Spleen (tissue), 11 donors: ENCODE results near the gene KRTAP1-5. TPM values are rescaled to one million over a fixed set of nuclear protein-coding genes. Genes with fewer than 3 reads are reported as not detected.
"Not testable (repeated sequence)": the region's sequence is repeated elsewhere in the genome, so short reads cannot be mapped to it uniquely, and the experiment has no call there.

Experiments
- DNase-seq: peaks from one replicate; pipeline ENCODE4 v3.0.0-alpha.2; 2020
- H3K27ac ChIP-seq, 8 donors: fragments of 200-600 bp; sonication (generic) in 7 of 8; 1 replicate in 4 of 8; 2 replicates in 4 of 8; pipeline versions ENCODE4 v1.5.0 to v1.8.0; 2016 to 2021; ENCODE audit warnings: inconsistent platforms in 4 of 8, mild to moderate bottlenecking in 4 of 8, moderate library complexity in 1 of 8
- H3K27me3 ChIP-seq, 7 donors: fragments of 200-600 bp; sonication (generic) in 6 of 7; replicated peaks in 1 of 7; 1 replicate in 4 of 7; 2 replicates in 3 of 7; pipeline versions ENCODE4 v1.5.0 to v1.8.0; 2016 to 2021; ENCODE audit warnings: inconsistent platforms in 3 of 7, mild to moderate bottlenecking in 1 of 7
- H3K36me3 ChIP-seq, 6 donors: fragments of 200-600 bp; sonication (generic) in 5 of 6; 1 replicate in 4 of 6; 2 replicates in 2 of 6; pipeline versions ENCODE4 v1.5.0 to v1.8.0; 2016 to 2021; ENCODE audit warnings: inconsistent platforms in 2 of 6
- H3K4me1 ChIP-seq, 6 donors: fragments of 200-600 bp; sonication (generic) in 5 of 6; 1 replicate in 3 of 6; 2 replicates in 3 of 6; pipeline versions ENCODE4 v1.5.0 to v1.8.0; 2016 to 2021; ENCODE audit warnings: inconsistent platforms in 3 of 6
- H3K4me3 ChIP-seq, 8 donors: fragments of 200-600 bp; sonication (generic) in 7 of 8; 1 replicate in 4 of 8; 2 replicates in 4 of 8; pipeline versions ENCODE4 v1.5.0 to v1.8.0; 2016 to 2021; ENCODE audit warnings: inconsistent platforms in 4 of 8, mild to moderate bottlenecking in 4 of 8, moderate library complexity in 2 of 8
- H3K9me3 ChIP-seq, 8 donors: fragments of 200-600 bp; sonication (generic) in 7 of 8; 1 replicate in 4 of 8; 2 replicates in 4 of 8; pipeline versions ENCODE4 v1.5.0 to v1.8.0; 2016 to 2021; ENCODE audit warnings: inconsistent platforms in 4 of 8
- POLR2A ChIP-seq, 3 donors: fragments of 450-650 bp; IDR thresholded peaks; one replicate each; pipeline ENCODE4 v1.5.1; 2017; ENCODE audit warnings: antibody characterized with exemption in 3 of 3, mild to moderate bottlenecking in 1 of 3
- POLR2AphosphoS5 ChIP-seq, 3 donors: sonication (generic); formaldehyde crosslinking; IDR thresholded peaks; one replicate each; pipeline ENCODE4 v1.5.1; 2017; ENCODE audit warnings: antibody characterized with exemption in 3 of 3
- WGBS, 5 donors: extraction: QIAGEN DNeasy Blood & Tissue Kit in 3 of 5; methylation state at CpG; one replicate each; pipeline versions ENCODE4 v1.1.5 to v1.1.7; 2013 to 2018; 5-methylcytosine and 5-hydroxymethylcytosine counted together
- intact Hi-C: fragments of 100-400 bp; cut with DNase I; formaldehyde crosslinking; loops from one replicate; pipeline ENCODE4 v1.15.0; 2023; ENCODE audit warnings: low total_unique reads
- polyA plus RNA-seq, 3 donors: library from polyadenylated mRNA; stranded (reverse); fragments of 200-250 nt; gene quantifications; one replicate each; pipeline ENCODE4 v1.2.1, GENCODE V29; 2013
- total RNA-seq, 7 donors: library from RNA; depleted of rRNA in 3 of 7; stranded (reverse); fragments of >200 nt in 3 of 7; fragmentation: NEBNext Ultra II Directional in 4 of 7; extraction: Animal tissue kit (Norgen Biotek cat#: 25700) in 4 of 7; gene quantifications; one replicate each; pipeline versions ENCODE4 v1.1.0 to v1.2.1, GENCODE V29; 2016 to 2021
- TF ChIP-seq, protein P1 (sequence below), 11 experiments: fragments of 200-600 bp in 7 of 11; fragments of 450-650 bp in 4 of 11; sonication (generic) in 4 of 11; IDR thresholded peaks in 8 of 11; conservative IDR thresholded peaks in 3 of 11; 1 replicate in 7 of 11; 2 replicates in 4 of 11; pipeline versions ENCODE4 v1.4.0 to v1.8.0; 2016 to 2021; ENCODE audit warnings: antibody characterized with exemption in 11 of 11, inconsistent platforms in 4 of 11, mild to moderate bottlenecking in 1 of 11
- donor health status: healthy with polysubstance abuse.
- donor health status: DM: no; HTN: no; CAD: no; lungs with moderate emphysema.
- donor health status: DM: no; HTN: no; CAD: no.
- donor health status: Bipolar disorder and iron deficiency.
- donor health status: healthy.
- donor health status: DM: no; HTN: no; CAD: no.
- donor health status: DM: yes; HTN: yes; CAD: no.

KRTAP1-5 gene
- total and polyA plus RNA-seq, 10 donors, result not detected

GRCh38 chr17:41069031-41069430, 42.0 kb upstream of the KRTAP1-5 start:
- TF ChIP-seq POLR2A (IDR thresholded peaks at IDR 0.05), result no peak
- TF ChIP-seq POLR2AphosphoS5 (IDR thresholded peaks at IDR 0.05), result no peak
- TF ChIP-seq, protein P1, sequence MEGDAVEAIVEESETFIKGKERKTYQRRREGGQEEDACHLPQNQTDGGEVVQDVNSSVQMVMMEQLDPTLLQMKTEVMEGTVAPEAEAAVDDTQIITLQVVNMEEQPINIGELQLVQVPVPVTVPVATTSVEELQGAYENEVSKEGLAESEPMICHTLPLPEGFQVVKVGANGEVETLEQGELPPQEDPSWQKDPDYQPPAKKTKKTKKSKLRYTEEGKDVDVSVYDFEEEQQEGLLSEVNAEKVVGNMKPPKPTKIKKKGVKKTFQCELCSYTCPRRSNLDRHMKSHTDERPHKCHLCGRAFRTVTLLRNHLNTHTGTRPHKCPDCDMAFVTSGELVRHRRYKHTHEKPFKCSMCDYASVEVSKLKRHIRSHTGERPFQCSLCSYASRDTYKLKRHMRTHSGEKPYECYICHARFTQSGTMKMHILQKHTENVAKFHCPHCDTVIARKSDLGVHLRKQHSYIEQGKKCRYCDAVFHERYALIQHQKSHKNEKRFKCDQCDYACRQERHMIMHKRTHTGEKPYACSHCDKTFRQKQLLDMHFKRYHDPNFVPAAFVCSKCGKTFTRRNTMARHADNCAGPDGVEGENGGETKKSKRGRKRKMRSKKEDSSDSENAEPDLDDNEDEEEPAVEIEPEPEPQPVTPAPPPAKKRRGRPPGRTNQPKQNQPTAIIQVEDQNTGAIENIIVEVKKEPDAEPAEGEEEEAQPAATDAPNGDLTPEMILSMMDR (IDR thresholded peaks at IDR 0.05 in 8 of 11, conservative IDR thresholded peaks at IDR 0.05 in 3 of 11), result no peak
- WGBS, 5 donors, result 42 to 73% (median 53%) methylated on average over 3 of the region's 3 CpGs
- no peaks in the 10 kb centered on the region for H3K9me3 ChIP-seq
- no peaks in the 10 kb centered on the region for H3K27me3 ChIP-seq
- H3K4me1 ChIP-seq, result no peaks in the 10 kb centered on the region
- DNase-seq, result no peak
- H3K36me3 ChIP-seq, result no peaks in the 10 kb centered on the region
- H3K27ac ChIP-seq, result no peak overlapping the region
- intact Hi-C loops, result no loop called here
- no peak overlapping the region for H3K4me3 ChIP-seq

DNA sequence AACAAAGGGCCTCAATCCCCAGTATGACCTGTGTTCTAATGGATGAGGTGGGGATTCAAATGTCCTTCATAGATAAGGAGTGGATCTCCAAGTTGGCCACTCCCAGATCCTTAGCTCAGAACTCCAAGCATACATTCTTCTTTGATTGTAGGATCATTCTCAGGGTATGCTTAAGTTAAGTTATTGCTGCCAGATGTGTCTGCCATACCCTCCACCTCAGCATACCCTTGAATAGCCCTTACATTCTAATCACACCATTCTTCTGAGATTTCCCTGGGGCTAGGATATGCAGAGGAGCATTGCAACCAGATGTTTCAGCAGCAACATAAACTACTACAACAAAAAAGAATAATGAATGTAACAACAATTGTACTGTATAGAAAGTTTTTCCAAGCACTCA, 40.3 kb upstream of the KRTAP1-5 start:
- intact Hi-C loops, result no loop called here
- no peaks in the 10 kb centered on the region for H3K36me3 ChIP-seq
- H3K27me3 ChIP-seq, result peaks cover 0 to 1% (median 0%) of the 10 kb centered on the region in 7 donors
- no peak overlapping the region for H3K27ac ChIP-seq
- no peak overlapping the region for H3K4me3 ChIP-seq
- TF ChIP-seq POLR2AphosphoS5 (IDR thresholded peaks at IDR 0.05), result no peak
- TF ChIP-seq POLR2A (IDR thresholded peaks at IDR 0.05), result no peak
- TF ChIP-seq, protein P1 (IDR thresholded peaks at IDR 0.05 in 8 of 11, conservative IDR thresholded peaks at IDR 0.05 in 3 of 11), result no peak
- H3K9me3 ChIP-seq, result no peaks in the 10 kb centered on the region
- H3K4me1 ChIP-seq, result no peaks in the 10 kb centered on the region
- DNase-seq, result no peak

- Histone ChIP-seq H3K4me1 (no peaks in the 10 kb centered on the region), H3K27ac (no peak within 1 kb of the TSS), H3K36me3 (no peaks in the 10 kb centered on the region), H3K4me3 (no peak within 1 kb of the TSS), H3K27me3 (peaks cover 0 to 8% (median 0%) of the 10 kb centered on the region in 7 donors), H3K9me3 (no peaks in the 10 kb centered on the region)
- DNase-seq, result no peak
- WGBS, 5 donors, result 81 to 91% (median 85%) methylated on average over 5 to 6 of the region's 6 CpGs
- no peak for TF ChIP-seq POLR2AphosphoS5 (IDR thresholded peaks at IDR 0.05)
- no peak for TF ChIP-seq POLR2A (IDR thresholded peaks at IDR 0.05)
- TF ChIP-seq, protein P1 (IDR thresholded peaks at IDR 0.05 in 8 of 11, conservative IDR thresholded peaks at IDR 0.05 in 3 of 11), result no peak
- intact Hi-C loops, result no loop called here
Measured at GRCh38 chr17:41065829-41066624, 39.0 kb upstream of the KRTAP1-5 start, which contains the start of gene KRTAP2-4. TSS of gene KRTAP2-4 (minus strand) at chr17:41065879. CDS start at chr17:41065845, 34 bp downstream.

GRCh38 chr17:41065016-41065689, 38.1 kb upstream of the KRTAP1-5 start:
- H3K4me1 ChIP-seq, DNase-seq, H3K36me3 ChIP-seq, H3K4me3 ChIP-seq, H3K27ac ChIP-seq, H3K9me3 ChIP-seq, intact Hi-C loops: not testable (repeated sequence)
- H3K27me3 ChIP-seq, result peaks cover 0 to 14% (median 0%) of the 10 kb centered on the region in 7 donors
- WGBS, 5 donors, result 74 to 93% (median 78%) methylated on average over 7 to 10 of the region's 16 CpGs
